IMR-90 (cell line): ENCODE measurements around the gene ZNF791. TPM values are rescaled to one million over a fixed set of nuclear protein-coding genes. Genes with fewer than 3 reads are reported as not detected.

ENCODE experiments used
- BHLHE40 ChIP-seq: fragments of 150-350 bp; IDR thresholded peaks from 2 replicates; pipeline ENCODE4 v1.6.1; 2016; ENCODE audit warnings: mild to moderate bottlenecking, low read depth, low read length
- MAZ ChIP-seq: IDR thresholded peaks from 2 replicates; pipeline ENCODE4 v1.6.1; 2012; ENCODE audit warnings: low read depth, mild to moderate bottlenecking, low read length, improper control_type of control experiment, moderate library complexity, borderline replicate concordance
- POLR2A ChIP-seq: IDR thresholded peaks from 2 replicates; pipeline ENCODE4 v1.6.1; 2012; ENCODE audit warnings: mild to moderate bottlenecking, low read depth, low read length
- polyA plus RNA-seq, 3 experiments: library from polyadenylated mRNA; depleted of rRNA; stranded (reverse); fragments of >200 nt; gene quantifications; 2 replicates each; pipeline ENCODE4 v1.2.3, GENCODE V29; 2012; ENCODE audit warnings: low replicate concordance in 1 of 3
- total RNA-seq: library from RNA; depleted of rRNA; stranded (reverse); fragments of >200 nt; gene quantifications from 2 replicates; pipeline ENCODE4 v1.2.3, GENCODE V29; 2012
- TF ChIP-seq, protein P1 (sequence below): fragments of 150-350 bp; IDR thresholded peaks from 2 replicates; pipeline ENCODE4 v1.6.1; 2016; ENCODE audit warnings: low read depth, mild to moderate bottlenecking, low read length, moderate library complexity, borderline replicate concordance

The ZNF791 gene
- total and polyA plus RNA-seq, 2 of the 4 experiments (the other 2 are of a cell fraction), result 7.1 to 15.8 TPM

DNA sequence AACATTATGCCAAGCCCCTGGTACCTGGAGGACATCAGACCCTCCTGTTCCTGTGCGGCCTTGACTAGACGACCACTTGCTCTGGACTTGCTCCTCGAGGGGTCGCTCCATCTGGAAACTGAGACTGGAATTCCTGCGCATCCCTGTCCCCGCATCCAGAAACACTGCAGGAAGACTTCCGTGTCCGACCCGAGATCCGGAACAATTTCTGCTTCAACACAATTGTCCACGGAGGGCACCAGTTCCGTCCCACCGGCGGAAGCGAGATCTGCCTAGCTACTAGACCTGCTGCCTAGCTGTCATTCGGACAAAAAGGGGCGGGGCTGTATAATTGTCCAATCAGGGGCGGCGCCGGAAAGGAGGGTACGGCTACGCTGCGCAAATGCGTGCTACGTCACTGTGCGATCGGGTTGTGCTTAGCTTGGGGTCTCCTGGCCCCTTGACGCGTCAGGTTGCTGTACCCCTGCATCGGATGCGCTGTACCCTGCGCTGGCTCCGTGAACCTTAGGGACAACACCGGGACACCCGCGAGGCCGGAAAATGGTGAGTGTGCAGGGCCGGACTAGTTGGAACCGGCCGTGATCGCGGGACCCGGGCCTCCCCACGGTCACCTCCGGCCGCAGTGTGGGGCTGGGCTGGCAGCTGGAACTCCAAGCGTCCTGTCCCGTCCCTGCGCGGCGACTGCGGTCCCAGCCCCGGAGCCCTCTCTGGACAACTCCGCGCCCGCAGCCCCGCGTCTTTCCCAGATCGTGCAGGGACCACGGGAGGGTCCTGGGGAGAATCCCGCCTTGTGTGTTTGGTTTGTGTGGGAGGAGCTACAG lies at the start of gene ZNF791, which contains the start of gene ZNF490 (continued):
- TF ChIP-seq BHLHE40 (no peak), MAZ (peak; percentile 39; the same call in 1 of the 2 replicates), POLR2A (peak; percentile 73)
- TF ChIP-seq, protein P1, sequence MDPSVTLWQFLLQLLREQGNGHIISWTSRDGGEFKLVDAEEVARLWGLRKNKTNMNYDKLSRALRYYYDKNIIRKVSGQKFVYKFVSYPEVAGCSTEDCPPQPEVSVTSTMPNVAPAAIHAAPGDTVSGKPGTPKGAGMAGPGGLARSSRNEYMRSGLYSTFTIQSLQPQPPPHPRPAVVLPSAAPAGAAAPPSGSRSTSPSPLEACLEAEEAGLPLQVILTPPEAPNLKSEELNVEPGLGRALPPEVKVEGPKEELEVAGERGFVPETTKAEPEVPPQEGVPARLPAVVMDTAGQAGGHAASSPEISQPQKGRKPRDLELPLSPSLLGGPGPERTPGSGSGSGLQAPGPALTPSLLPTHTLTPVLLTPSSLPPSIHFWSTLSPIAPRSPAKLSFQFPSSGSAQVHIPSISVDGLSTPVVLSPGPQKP, result no peak
